PC-3 (cell line): ENCODE measurements around the gene PTPRR.

ENCODE experiments used
- EZH2 ChIP-seq: fragments of 300-600 bp; sonication (generic); IDR thresholded peaks from one replicate; pipeline ENCODE4 v1.6.1; 2017; ENCODE audit warnings: antibody characterized with exemption, mild to moderate bottlenecking, low read length; ENCODE audit not compliant: unreplicated experiment
- EZH2phosphoT487 ChIP-seq: fragments of 300-600 bp; sonication (generic); IDR thresholded peaks from 2 replicates; pipeline ENCODE4 v1.6.1; 2018; ENCODE audit warnings: mild to moderate bottlenecking, antibody characterized with exemption, low read length, borderline replicate concordance
- TF ChIP-seq, protein P1 (sequence below): fragments of 300-600 bp; sonication (generic); conservative IDR thresholded peaks from 2 replicates; pipeline ENCODE4 v1.5.1; 2017; ENCODE audit warnings: antibody characterized with exemption, low read depth, mild to moderate bottlenecking, low read length

DNA sequence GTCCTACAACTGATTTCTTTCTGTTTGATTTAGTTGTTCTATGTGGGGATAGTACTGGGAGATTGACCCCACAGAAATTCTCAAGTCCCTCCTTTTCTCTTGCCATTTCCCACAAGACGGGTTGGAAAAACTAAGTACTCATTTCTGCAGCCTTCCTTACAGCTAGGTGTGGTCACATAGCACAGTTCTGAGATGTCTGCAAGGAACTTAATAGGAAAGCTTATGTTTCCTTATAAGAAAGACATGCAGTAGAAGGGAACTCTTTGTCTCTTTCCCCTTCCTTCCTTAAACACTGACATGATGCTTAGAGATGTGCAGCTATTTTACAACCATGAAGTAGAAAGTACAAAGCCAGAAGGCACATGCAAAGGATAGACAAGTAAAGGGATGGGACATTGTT lies 113.7 kb downstream of the PTPRR start:
- TF ChIP-seq, protein P1, sequence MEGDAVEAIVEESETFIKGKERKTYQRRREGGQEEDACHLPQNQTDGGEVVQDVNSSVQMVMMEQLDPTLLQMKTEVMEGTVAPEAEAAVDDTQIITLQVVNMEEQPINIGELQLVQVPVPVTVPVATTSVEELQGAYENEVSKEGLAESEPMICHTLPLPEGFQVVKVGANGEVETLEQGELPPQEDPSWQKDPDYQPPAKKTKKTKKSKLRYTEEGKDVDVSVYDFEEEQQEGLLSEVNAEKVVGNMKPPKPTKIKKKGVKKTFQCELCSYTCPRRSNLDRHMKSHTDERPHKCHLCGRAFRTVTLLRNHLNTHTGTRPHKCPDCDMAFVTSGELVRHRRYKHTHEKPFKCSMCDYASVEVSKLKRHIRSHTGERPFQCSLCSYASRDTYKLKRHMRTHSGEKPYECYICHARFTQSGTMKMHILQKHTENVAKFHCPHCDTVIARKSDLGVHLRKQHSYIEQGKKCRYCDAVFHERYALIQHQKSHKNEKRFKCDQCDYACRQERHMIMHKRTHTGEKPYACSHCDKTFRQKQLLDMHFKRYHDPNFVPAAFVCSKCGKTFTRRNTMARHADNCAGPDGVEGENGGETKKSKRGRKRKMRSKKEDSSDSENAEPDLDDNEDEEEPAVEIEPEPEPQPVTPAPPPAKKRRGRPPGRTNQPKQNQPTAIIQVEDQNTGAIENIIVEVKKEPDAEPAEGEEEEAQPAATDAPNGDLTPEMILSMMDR, result no peak
- TF ChIP-seq EZH2 (no peak), EZH2phosphoT487 (no peak)
